ENCODE measurements around the gene ATOX1.

The ATOX1 gene

DNA sequence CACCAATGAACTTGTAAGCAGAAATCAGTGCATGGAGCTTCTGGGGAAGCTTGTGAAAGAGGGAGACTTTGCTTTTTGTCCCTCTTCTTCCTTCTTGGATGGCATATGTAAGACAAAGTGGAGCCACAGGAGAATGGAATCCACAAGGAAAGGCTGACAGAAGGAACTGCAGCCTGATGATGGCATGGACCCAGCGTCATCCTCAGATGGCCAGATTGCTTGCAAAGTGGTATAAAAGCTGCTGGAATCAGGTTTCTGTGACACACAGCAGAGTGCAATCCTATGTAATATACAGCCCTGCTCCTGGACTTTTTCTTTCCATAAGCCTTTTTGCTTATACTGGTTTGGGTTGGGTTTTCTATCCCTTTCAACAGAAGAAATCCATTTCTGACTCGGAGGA lies 40.3 kb downstream of the ATOX1 start:
- H3K4me3 ChIP-seq (ENCODE audit: control insufficient read depth, low read depth, low read length) = no peak overlapping the region
- DNase-seq (ENCODE audit: low read depth) = no peak
- TF ChIP-seq, protein P1, sequence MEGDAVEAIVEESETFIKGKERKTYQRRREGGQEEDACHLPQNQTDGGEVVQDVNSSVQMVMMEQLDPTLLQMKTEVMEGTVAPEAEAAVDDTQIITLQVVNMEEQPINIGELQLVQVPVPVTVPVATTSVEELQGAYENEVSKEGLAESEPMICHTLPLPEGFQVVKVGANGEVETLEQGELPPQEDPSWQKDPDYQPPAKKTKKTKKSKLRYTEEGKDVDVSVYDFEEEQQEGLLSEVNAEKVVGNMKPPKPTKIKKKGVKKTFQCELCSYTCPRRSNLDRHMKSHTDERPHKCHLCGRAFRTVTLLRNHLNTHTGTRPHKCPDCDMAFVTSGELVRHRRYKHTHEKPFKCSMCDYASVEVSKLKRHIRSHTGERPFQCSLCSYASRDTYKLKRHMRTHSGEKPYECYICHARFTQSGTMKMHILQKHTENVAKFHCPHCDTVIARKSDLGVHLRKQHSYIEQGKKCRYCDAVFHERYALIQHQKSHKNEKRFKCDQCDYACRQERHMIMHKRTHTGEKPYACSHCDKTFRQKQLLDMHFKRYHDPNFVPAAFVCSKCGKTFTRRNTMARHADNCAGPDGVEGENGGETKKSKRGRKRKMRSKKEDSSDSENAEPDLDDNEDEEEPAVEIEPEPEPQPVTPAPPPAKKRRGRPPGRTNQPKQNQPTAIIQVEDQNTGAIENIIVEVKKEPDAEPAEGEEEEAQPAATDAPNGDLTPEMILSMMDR (IDR thresholded peaks at IDR 0.05; ENCODE audit: control insufficient read depth, insufficient read depth, low read depth, low read length, missing control alignments) = no peak

DNA sequence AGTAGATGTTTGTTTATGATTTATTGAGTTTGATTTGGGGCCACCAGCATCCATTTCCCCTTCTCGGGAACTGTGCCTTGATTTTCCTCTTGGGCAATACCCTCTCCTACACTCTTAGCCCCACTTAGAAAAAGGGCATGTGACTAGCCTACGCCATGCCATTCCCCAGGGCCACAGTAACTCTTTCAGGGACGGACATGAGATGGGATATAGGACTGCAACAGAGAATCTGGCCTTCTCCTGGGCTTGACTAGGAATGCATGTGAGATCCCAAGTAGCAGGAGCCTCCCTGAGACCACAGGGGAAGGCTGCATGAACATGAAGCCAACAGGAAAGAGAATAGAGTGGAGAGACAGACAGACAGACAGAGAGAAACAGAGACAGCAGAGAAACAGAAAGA lies 41.0 kb downstream of the ATOX1 start:
- no peak overlapping the region for H3K4me3 ChIP-seq (ENCODE audit: control insufficient read depth, low read depth, low read length)
- TF ChIP-seq, protein P1 (IDR thresholded peaks at IDR 0.05; ENCODE audit: control insufficient read depth, insufficient read depth, low read depth, low read length, missing control alignments) = no peak
- no peak for DNase-seq (ENCODE audit: low read depth)

DNA sequence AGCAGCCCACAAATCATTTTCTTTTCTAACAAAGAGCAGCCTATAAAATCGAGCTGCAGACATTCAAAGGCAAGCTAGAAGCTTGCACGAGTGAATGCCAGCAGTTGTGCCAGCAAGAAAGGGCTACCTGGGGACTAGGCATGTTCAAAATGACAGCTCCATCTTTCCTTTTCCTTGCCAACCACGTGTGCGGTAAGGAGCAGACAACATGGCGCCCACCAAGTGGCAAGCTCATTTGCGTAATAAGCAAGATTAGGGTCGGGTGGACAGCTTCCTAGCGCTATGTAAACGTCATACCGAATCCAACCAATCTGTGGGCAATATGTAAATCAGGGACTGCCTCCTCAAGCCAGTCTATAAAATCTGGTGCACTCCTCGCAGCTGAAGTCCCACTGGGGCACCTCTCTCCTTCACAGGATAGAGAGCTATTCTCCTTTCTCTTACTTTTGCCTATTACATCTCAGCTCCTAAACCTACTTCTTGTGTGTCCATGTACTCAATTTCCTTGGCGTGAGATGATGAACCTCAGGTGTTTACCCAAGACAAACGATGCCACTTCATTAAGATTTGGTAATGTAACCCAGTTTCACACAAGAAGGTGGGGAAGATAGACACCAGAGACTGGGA lies 49.2 kb downstream of the ATOX1 start:
- H3K4me3 ChIP-seq (ENCODE audit: control insufficient read depth, low read depth, low read length) = no peak overlapping the region
- no peak for DNase-seq (ENCODE audit: low read depth)
- TF ChIP-seq, protein P1 (IDR thresholded peaks at IDR 0.05; ENCODE audit: control insufficient read depth, insufficient read depth, low read depth, low read length, missing control alignments) = no peak

DNA sequence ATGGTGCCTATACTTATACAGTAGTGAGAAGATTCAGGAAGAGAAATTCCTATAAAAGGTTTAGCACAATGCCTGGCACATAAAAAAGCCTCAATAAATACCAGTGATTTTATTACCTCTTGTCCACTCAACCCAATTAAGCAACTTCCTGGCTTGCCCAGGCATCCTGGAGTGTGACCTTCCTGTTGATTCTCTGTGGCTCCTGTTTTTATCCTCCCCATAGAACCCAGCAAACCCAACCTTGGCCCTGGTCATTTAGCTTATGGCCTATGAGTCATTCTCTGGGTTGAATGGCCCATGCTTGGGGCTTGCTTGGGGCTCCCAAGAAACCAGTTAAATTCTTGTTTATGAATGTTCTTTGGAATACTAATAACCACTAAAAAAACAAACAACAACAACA lies 50.3 kb downstream of the ATOX1 start:
- no peak overlapping the region for H3K4me3 ChIP-seq (ENCODE audit: control insufficient read depth, low read depth, low read length)
- TF ChIP-seq, protein P1 (IDR thresholded peaks at IDR 0.05; ENCODE audit: control insufficient read depth, insufficient read depth, low read depth, low read length, missing control alignments) = no peak
- no peak for DNase-seq (ENCODE audit: low read depth)

DNA sequence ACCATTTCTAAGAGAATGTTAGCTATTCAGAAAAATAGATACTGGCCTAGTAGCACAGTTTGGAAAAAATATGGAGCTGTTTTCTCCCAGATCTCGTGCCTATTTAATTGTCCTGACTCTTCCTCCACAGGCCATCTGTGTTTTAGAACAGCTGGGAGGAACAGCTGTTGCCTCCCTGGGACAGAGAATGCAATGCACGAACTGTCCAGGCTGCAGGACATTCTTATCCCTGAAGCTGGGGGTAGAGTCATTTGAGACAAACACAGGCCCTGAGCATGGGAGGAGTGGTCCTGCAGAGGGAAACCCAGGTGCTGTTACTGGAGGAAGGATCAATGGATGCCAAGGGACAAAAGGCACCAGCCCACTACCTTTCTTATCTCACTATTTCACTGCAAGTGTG lies 50.9 kb downstream of the ATOX1 start:
- H3K4me3 ChIP-seq (ENCODE audit: control insufficient read depth, low read depth, low read length) = no peak overlapping the region
- TF ChIP-seq, protein P1 (IDR thresholded peaks at IDR 0.05; ENCODE audit: control insufficient read depth, insufficient read depth, low read depth, low read length, missing control alignments) = no peak
- no peak for DNase-seq (ENCODE audit: low read depth)

DNA sequence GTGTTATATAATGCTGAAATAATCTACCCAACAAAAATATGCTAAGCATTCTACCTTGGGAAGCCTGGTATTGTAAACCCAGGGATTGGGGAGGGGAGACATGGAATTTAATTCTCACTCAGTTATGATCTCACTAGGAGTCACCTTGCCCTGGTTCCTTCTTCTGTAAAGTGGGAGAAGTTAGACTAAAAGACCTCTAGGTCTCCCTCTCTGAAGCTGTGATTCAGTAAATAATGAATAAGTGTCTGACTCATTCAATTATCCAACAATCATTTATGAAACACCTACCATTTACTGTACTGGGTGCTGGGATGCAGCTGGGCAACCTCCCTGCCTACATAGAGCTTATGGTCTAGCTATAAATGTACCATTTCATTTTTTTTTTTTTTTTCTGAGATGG lies 51.5 kb downstream of the ATOX1 start:
- no peak overlapping the region for H3K4me3 ChIP-seq (ENCODE audit: control insufficient read depth, low read depth, low read length)
- TF ChIP-seq, protein P1 (IDR thresholded peaks at IDR 0.05; ENCODE audit: control insufficient read depth, insufficient read depth, low read depth, low read length, missing control alignments) = no peak
- DNase-seq (ENCODE audit: low read depth) = no peak

DNA sequence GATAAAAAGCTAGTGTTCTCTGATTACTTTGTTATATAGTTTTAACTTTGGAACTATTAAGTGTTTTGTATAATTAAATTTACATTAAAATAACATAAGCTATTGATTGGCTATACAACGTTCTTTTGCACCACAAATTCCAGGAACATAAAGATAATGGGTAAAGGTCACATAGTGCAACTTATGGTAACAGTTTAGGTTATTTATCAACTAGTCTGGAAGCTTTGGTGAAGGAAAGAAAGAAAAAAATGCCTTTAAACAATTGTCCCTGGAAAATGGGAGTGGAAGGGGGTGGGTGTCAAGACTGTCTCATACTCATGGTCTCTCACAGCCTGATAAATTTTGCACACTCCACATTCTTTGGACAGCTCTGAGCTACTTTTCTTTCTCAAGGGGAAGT lies 54.7 kb downstream of the ATOX1 start:
- TF ChIP-seq, protein P1 (IDR thresholded peaks at IDR 0.05; ENCODE audit: control insufficient read depth, insufficient read depth, low read depth, low read length, missing control alignments) = no peak
- DNase-seq (ENCODE audit: low read depth) = no peak
- no peak overlapping the region for H3K4me3 ChIP-seq (ENCODE audit: control insufficient read depth, low read depth, low read length)

Measured in AG09309 (cell line).